Measurements from ENCODE around the gene GAS2. TPM values are rescaled to one million over a fixed set of nuclear protein-coding genes. Genes with fewer than 3 reads are reported as not detected.

Gene GAS2
- total and polyA plus RNA-seq, 4 donors = 0.18 to 2.1 (median 1.1) TPM

GRCh38 chr11:22779850-22780249 is 113.4 kb downstream of the GAS2 start:
- Histone ChIP-seq H3K36me3 (ENCODE audit: control insufficient read depth in 1 of 2, insufficient read depth in 2 of 2, low read length in 1 of 2) (no peaks in the 10 kb centered on the region), H3K4me1 (ENCODE audit: control insufficient read depth in 1 of 2, insufficient read depth in 2 of 2, low read length in 2 of 2) (no peaks in the 10 kb centered on the region), H3K27ac (ENCODE audit: low read depth in 1 of 2, low read length in 2 of 2) (no peak overlapping the region), H3K9me3 (ENCODE audit: control insufficient read depth, low read length) (peaks cover 2% of the 10 kb centered on the region), H3K27me3 (ENCODE audit: control insufficient read depth in 1 of 2, insufficient read depth in 2 of 2, low read length in 1 of 2) (peaks cover 0 to 2% of the 10 kb centered on the region in 2 donors), H3K4me3 (ENCODE audit: low read length in 2 of 2) (no peak overlapping the region)
- 89% methylated on average over 5 of the region's 5 CpGs for WGBS, 2 donors
- ATAC-seq (ENCODE audit: low FRiP score) = no peak
- DNase-seq = no peak
- intact Hi-C loops (cut with DNase I) = loop anchor here in 1 of 2 donors (10.0 kb wide), 1 partner anchor 445 kb away; the partner anchor contains the start of gene SLC17A6

- WGBS, 2 donors = 48 to 50% methylated on average over 3 of the region's 3 CpGs
- intact Hi-C loops (cut with DNase I) = loop anchor here in 1 of 2 donors (10.0 kb wide), 1 partner anchor 446 kb away; the partner anchor contains the start of gene SLC17A6
- Histone ChIP-seq H3K9me3 (ENCODE audit: control insufficient read depth, low read length) (peaks cover 2% of the 10 kb centered on the region), H3K36me3 (ENCODE audit: control insufficient read depth in 1 of 2, insufficient read depth in 2 of 2, low read length in 1 of 2) (no peaks in the 10 kb centered on the region), H3K4me1 (ENCODE audit: control insufficient read depth in 1 of 2, insufficient read depth in 2 of 2, low read length in 2 of 2) (no peaks in the 10 kb centered on the region), H3K4me3 (ENCODE audit: low read length in 2 of 2) (no peak overlapping the region), H3K27me3 (ENCODE audit: control insufficient read depth in 1 of 2, insufficient read depth in 2 of 2, low read length in 1 of 2) (peaks cover 0 to 2% of the 10 kb centered on the region in 2 donors), H3K27ac (ENCODE audit: low read depth in 1 of 2, low read length in 2 of 2) (no peak overlapping the region)
- ATAC-seq (ENCODE audit: low FRiP score) (no peak), DNase-seq (no peak)
These were observed 114.7 kb downstream of the GAS2 start for GRCh38 chr11:22780952-22781593.

GRCh38 chr11:22785251-22785650 is 118.8 kb downstream of the GAS2 start:
- Histone ChIP-seq H3K27me3 (ENCODE audit: control insufficient read depth in 1 of 2, insufficient read depth in 2 of 2, low read length in 1 of 2) (no peaks in the 10 kb centered on the region), H3K4me1 (ENCODE audit: control insufficient read depth in 1 of 2, insufficient read depth in 2 of 2, low read length in 2 of 2) (no peaks in the 10 kb centered on the region), H3K27ac (ENCODE audit: low read depth in 1 of 2, low read length in 2 of 2) (no peak overlapping the region), H3K4me3 (ENCODE audit: low read length in 2 of 2) (no peak overlapping the region), H3K9me3 (ENCODE audit: control insufficient read depth, low read length) (peaks cover 2% of the 10 kb centered on the region), H3K36me3 (ENCODE audit: control insufficient read depth in 1 of 2, insufficient read depth in 2 of 2, low read length in 1 of 2) (no peaks in the 10 kb centered on the region)
- intact Hi-C loops (cut with DNase I) = loop anchor here (5.0 to 10.0 kb wide), 2 partner anchors 450 to 453 kb away; partner anchors contain the start of gene SLC17A6 (in 1 of the 2)
- ATAC-seq (ENCODE audit: low FRiP score) = no peak
- DNase-seq = no peak

- 88 to 93% methylated on average over 3 of the region's 3 CpGs for WGBS, 2 donors
- no peaks in the 10 kb centered on the region for H3K36me3 ChIP-seq (ENCODE audit: control insufficient read depth in 1 of 2, insufficient read depth in 2 of 2, low read length in 1 of 2)
- H3K27me3 ChIP-seq (ENCODE audit: control insufficient read depth in 1 of 2, insufficient read depth in 2 of 2, low read length in 1 of 2) = no peaks in the 10 kb centered on the region
- no peaks in the 10 kb centered on the region for H3K4me1 ChIP-seq (ENCODE audit: control insufficient read depth in 1 of 2, insufficient read depth in 2 of 2, low read length in 2 of 2)
- H3K27ac ChIP-seq (ENCODE audit: low read depth in 1 of 2, low read length in 2 of 2) = no peak overlapping the region
- ATAC-seq (ENCODE audit: low FRiP score) (no peak), DNase-seq (no peak)
- H3K9me3 ChIP-seq (ENCODE audit: control insufficient read depth, low read length) = peaks cover 2% of the 10 kb centered on the region
- H3K4me3 ChIP-seq (ENCODE audit: low read length in 2 of 2) = no peak overlapping the region
- intact Hi-C loops (cut with DNase I) = loop anchor here (5.0 to 10.0 kb wide), 2 partner anchors 452 to 454 kb away; partner anchors contain the start of gene SLC17A6 (in 1 of the 2)
These were observed 120.1 kb downstream of the GAS2 start for GRCh38 chr11:22786475-22786874.

GRCh38 chr11:22787055-22787454 is 120.6 kb downstream of the GAS2 start:
- peaks cover 2% of the 10 kb centered on the region for H3K9me3 ChIP-seq (ENCODE audit: control insufficient read depth, low read length)
- no peak for ATAC-seq (ENCODE audit: low FRiP score)
- WGBS, 2 donors = 69 to 72% methylated on average over 2 of the region's 2 CpGs
- H3K4me1 ChIP-seq (ENCODE audit: control insufficient read depth in 1 of 2, insufficient read depth in 2 of 2, low read length in 2 of 2) = no peaks in the 10 kb centered on the region
- H3K4me3 ChIP-seq (ENCODE audit: low read length in 2 of 2) = no peak overlapping the region
- DNase-seq = no peak
- no peaks in the 10 kb centered on the region for H3K36me3 ChIP-seq (ENCODE audit: control insufficient read depth in 1 of 2, insufficient read depth in 2 of 2, low read length in 1 of 2)
- no peaks in the 10 kb centered on the region for H3K27me3 ChIP-seq (ENCODE audit: control insufficient read depth in 1 of 2, insufficient read depth in 2 of 2, low read length in 1 of 2)
- H3K27ac ChIP-seq (ENCODE audit: low read depth in 1 of 2, low read length in 2 of 2) = no peak overlapping the region
- intact Hi-C loops (cut with DNase I) = loop anchor here (5.0 to 10.0 kb wide), 2 partner anchors 452 to 455 kb away; partner anchors contain the start of gene SLC17A6 (in 1 of the 2)

- 24% methylated on average over 9 of the region's 9 CpGs for WGBS, 2 donors
- H3K27me3 ChIP-seq (ENCODE audit: control insufficient read depth in 1 of 2, insufficient read depth in 2 of 2, low read length in 1 of 2) = no peaks in the 10 kb centered on the region
- intact Hi-C loops (cut with DNase I) = loop anchor here (5.0 to 10.0 kb wide), 2 partner anchors 453 to 455 kb away; partner anchors contain the start of gene SLC17A6 (in 1 of the 2)
- ATAC-seq (ENCODE audit: low FRiP score) (no peak), DNase-seq (no peak)
- no peak overlapping the region for H3K4me3 ChIP-seq (ENCODE audit: low read length in 2 of 2)
- no peaks in the 10 kb centered on the region for H3K4me1 ChIP-seq (ENCODE audit: control insufficient read depth in 1 of 2, insufficient read depth in 2 of 2, low read length in 2 of 2)
- H3K36me3 ChIP-seq (ENCODE audit: control insufficient read depth in 1 of 2, insufficient read depth in 2 of 2, low read length in 1 of 2) = no peaks in the 10 kb centered on the region
- peaks cover 2% of the 10 kb centered on the region for H3K9me3 ChIP-seq (ENCODE audit: control insufficient read depth, low read length)
- H3K27ac ChIP-seq (ENCODE audit: low read depth in 1 of 2, low read length in 2 of 2) = no peak overlapping the region
These were observed 121.2 kb downstream of the GAS2 start for GRCh38 chr11:22787551-22788162.

GRCh38 chr11:22792497-22792896 is 126.1 kb downstream of the GAS2 start:
- WGBS, 2 donors = 2 to 12% methylated on average over 3 of the region's 3 CpGs
- Histone ChIP-seq H3K4me1 (ENCODE audit: control insufficient read depth in 1 of 2, insufficient read depth in 2 of 2, low read length in 2 of 2) (no peaks in the 10 kb centered on the region), H3K27ac (ENCODE audit: low read depth in 1 of 2, low read length in 2 of 2) (no peak overlapping the region), H3K27me3 (ENCODE audit: control insufficient read depth in 1 of 2, insufficient read depth in 2 of 2, low read length in 1 of 2) (no peaks in the 10 kb centered on the region), H3K9me3 (ENCODE audit: control insufficient read depth, low read length) (no peaks in the 10 kb centered on the region), H3K4me3 (ENCODE audit: low read length in 2 of 2) (no peak overlapping the region), H3K36me3 (ENCODE audit: control insufficient read depth in 1 of 2, insufficient read depth in 2 of 2, low read length in 1 of 2) (no peaks in the 10 kb centered on the region)
- ATAC-seq (ENCODE audit: low FRiP score) (no peak), DNase-seq (no peak)
- intact Hi-C loops (cut with DNase I) = no loop called here

GRCh38 chr11:22795914-22796313 is 129.5 kb downstream of the GAS2 start:
- WGBS, 2 donors = 90 to 92% methylated on average over 1 of the region's 1 CpG

GRCh38 chr11:22797047-22797446 is 130.6 kb downstream of the GAS2 start:
- DNase-seq = no peak
- Histone ChIP-seq H3K4me1 (ENCODE audit: control insufficient read depth in 1 of 2, insufficient read depth in 2 of 2, low read length in 2 of 2) (no peaks in the 10 kb centered on the region), H3K27me3 (ENCODE audit: control insufficient read depth in 1 of 2, insufficient read depth in 2 of 2, low read length in 1 of 2) (no peaks in the 10 kb centered on the region), H3K9me3 (ENCODE audit: control insufficient read depth, low read length) (no peaks in the 10 kb centered on the region), H3K27ac (ENCODE audit: low read depth in 1 of 2, low read length in 2 of 2) (no peak overlapping the region), H3K36me3 (ENCODE audit: control insufficient read depth in 1 of 2, insufficient read depth in 2 of 2, low read length in 1 of 2) (no peaks in the 10 kb centered on the region), H3K4me3 (ENCODE audit: low read length in 2 of 2) (no peak overlapping the region)
- no peak for ATAC-seq (ENCODE audit: low FRiP score)
- WGBS, 2 donors = 87 to 91% methylated on average over 3 of the region's 3 CpGs
- intact Hi-C loops (cut with DNase I) = no loop called here

More at GRCh38 chr11:22795914-22796313, 129.5 kb downstream of the GAS2 start:
- ATAC-seq (ENCODE audit: low FRiP score) = no peak
- H3K27ac ChIP-seq (ENCODE audit: low read depth in 1 of 2, low read length in 2 of 2) = no peak overlapping the region
- H3K36me3 ChIP-seq (ENCODE audit: control insufficient read depth in 1 of 2, insufficient read depth in 2 of 2, low read length in 1 of 2) = no peaks in the 10 kb centered on the region
- no peak overlapping the region for H3K4me3 ChIP-seq (ENCODE audit: low read length in 2 of 2)
- no peaks in the 10 kb centered on the region for H3K27me3 ChIP-seq (ENCODE audit: control insufficient read depth in 1 of 2, insufficient read depth in 2 of 2, low read length in 1 of 2)
- no peaks in the 10 kb centered on the region for H3K9me3 ChIP-seq (ENCODE audit: control insufficient read depth, low read length)
- DNase-seq = no peak
- no peaks in the 10 kb centered on the region for H3K4me1 ChIP-seq (ENCODE audit: control insufficient read depth in 1 of 2, insufficient read depth in 2 of 2, low read length in 2 of 2)
- intact Hi-C loops (cut with DNase I) = no loop called here
